Measurements from ENCODE around the gene AKIP1.
A peak's percentile ranks its signal among the peaks of the same experiment; 100 is the strongest.

The AKIP1 gene

DNA sequence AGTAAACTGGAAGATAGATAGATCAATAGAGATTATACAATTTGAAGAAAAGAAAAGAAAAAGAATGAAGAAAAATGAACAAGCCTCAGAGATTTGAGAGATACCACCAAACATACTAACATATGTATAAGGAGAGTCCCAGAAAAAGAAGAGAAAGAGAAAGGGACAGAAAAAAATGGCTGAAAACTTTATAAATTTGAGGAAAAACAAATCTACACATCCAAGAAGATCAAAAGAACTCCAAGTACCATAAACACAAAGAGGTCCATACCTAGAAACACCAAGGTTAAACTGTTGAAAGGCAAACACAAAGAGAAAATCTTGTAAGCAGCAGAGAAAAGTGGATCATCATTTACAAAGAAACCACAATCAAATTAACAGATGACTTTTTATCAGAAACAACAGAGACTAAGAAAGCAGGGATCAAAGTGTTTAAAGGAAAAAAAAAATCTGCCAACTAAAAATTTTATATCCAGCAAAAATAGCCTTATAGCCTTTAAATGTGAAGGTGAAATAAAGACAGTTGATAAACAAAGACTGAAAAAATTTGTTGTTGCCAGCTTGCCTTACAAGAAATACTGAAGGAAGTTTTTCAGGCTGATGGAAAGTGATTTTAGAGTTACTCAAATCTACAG, 11.8 kb upstream of the AKIP1 start:
- Mint-ChIP-seq H3K27ac (no peak overlapping the region), H3K4me1 (ENCODE audit: low read depth) (no peaks in the 10 kb centered on the region), H3K36me3 (ENCODE audit: low read depth) (peaks cover 9% of the 10 kb centered on the region), H3K9me3 (peaks cover 20% of the 10 kb centered on the region), H3K27me3 (peaks cover 4% of the 10 kb centered on the region), H3K4me3 (no peak overlapping the region)
- no peak for DNase-seq

- Mint-ChIP-seq H3K27me3 (peaks cover 10% of the 10 kb centered on the region), H3K9me3 (peaks cover 5% of the 10 kb centered on the region), H3K4me1 (ENCODE audit: low read depth) (peaks cover 34% of the 10 kb centered on the region), H3K27ac (no peak overlapping the region), H3K4me3 (no peak overlapping the region), H3K36me3 (ENCODE audit: low read depth) (peaks cover 2% of the 10 kb centered on the region)
- DNase-seq = no peak
Observed at GRCh38 chr11:8905528-8906165, 5.3 kb upstream of the AKIP1 start.

GRCh38 chr11:8907116-8907515, 3.9 kb upstream of the AKIP1 start:
- no peak overlapping the region for H3K4me3 Mint-ChIP-seq
- peaks cover 4% of the 10 kb centered on the region for H3K36me3 Mint-ChIP-seq (ENCODE audit: low read depth)
- peaks cover 35% of the 10 kb centered on the region for H3K4me1 Mint-ChIP-seq (ENCODE audit: low read depth)
- H3K27ac Mint-ChIP-seq = peak overlapping the region; percentile 20
- H3K9me3 Mint-ChIP-seq = no peaks in the 10 kb centered on the region
- no peak for DNase-seq
- peaks cover 6% of the 10 kb centered on the region for H3K27me3 Mint-ChIP-seq

DNA sequence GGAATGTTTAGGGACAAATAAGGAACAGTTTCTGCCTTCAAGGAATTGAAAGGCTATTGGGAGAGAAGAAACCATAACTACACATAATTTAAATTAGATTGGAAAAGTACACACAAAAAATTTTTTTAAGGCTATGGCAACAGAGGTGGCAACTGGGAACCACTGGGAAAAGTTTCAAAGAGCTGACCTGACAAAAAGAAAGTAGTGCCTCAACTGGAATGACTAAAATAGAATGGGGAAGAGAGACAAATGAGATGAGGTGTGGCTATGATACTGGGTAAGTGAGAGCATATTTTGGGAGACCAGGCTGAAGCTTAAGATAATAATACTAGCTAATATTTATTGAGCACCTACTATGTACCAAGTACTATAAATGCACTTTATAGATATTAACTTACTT, 2.9 kb upstream of the AKIP1 start:
- no peak for DNase-seq
- H3K36me3 Mint-ChIP-seq (ENCODE audit: low read depth) = peaks cover 7% of the 10 kb centered on the region
- peaks cover 40% of the 10 kb centered on the region for H3K4me1 Mint-ChIP-seq (ENCODE audit: low read depth)
- H3K4me3 Mint-ChIP-seq = no peak overlapping the region
- H3K9me3 Mint-ChIP-seq = no peaks in the 10 kb centered on the region
- peaks cover 6% of the 10 kb centered on the region for H3K27me3 Mint-ChIP-seq
- H3K27ac Mint-ChIP-seq = no peak overlapping the region

DNA sequence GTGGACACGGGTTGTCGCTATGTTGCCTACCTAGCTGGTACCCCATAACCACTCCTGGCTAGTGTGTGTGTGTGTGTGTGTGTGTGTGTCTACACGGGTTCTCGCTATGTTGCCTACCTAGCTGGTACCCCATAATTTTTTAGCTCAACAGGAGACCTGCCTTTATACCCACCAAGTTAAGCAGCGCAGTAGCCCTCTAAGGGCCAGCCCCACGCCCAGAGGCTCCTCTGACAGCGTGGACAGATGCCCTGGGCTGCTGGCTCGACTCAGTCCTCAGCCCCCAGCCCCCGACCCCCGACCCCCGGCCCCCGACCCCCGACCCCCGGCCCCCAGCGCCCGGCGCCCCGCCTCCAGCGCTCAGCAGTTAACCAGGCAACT, 351 bp upstream of the AKIP1 start:
- Mint-ChIP-seq H3K36me3 (ENCODE audit: low read depth) (peaks cover 27% of the 10 kb centered on the region), H3K27me3 (peaks cover 6% of the 10 kb centered on the region), H3K27ac (peak overlapping the region; percentile 40), H3K4me3 (peak overlapping the region; percentile 73), H3K4me1 (ENCODE audit: low read depth) (peaks cover 55% of the 10 kb centered on the region), H3K9me3 (no peaks in the 10 kb centered on the region)
- DNase-seq = no peak

GRCh38 chr11:8913961-8914660, 3.1 kb downstream of the AKIP1 start:
- H3K27me3 Mint-ChIP-seq = peaks cover 6% of the 10 kb centered on the region
- H3K27ac Mint-ChIP-seq = peak overlapping the region; percentile 83
- peaks cover 59% of the 10 kb centered on the region for H3K36me3 Mint-ChIP-seq (ENCODE audit: low read depth)
- peak overlapping the region; percentile 62 for H3K4me3 Mint-ChIP-seq
- DNase-seq = peak; percentile 59
- peaks cover 37% of the 10 kb centered on the region for H3K4me1 Mint-ChIP-seq (ENCODE audit: low read depth)
- H3K9me3 Mint-ChIP-seq = no peaks in the 10 kb centered on the region

DNA sequence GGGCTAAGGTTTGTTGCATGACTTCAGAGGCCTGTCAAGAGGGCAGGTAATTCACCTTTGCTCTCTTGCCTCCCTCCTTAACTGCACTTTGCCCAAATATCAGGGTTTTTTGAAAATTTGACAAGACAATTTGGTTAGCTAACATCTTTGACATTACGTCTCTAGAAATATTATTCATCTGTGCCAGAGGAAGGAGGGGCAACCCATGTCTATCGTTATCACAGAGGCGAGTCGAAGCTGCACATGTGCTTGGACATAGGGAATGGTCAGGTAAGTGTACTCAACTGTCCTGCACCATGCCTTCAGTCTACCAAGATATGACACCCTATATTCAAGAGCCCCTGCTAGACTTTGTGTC, 3.7 kb downstream of the AKIP1 start:
- Mint-ChIP-seq H3K4me1 (ENCODE audit: low read depth) (peaks cover 35% of the 10 kb centered on the region), H3K36me3 (ENCODE audit: low read depth) (peaks cover 64% of the 10 kb centered on the region), H3K9me3 (no peaks in the 10 kb centered on the region), H3K4me3 (no peak overlapping the region), H3K27me3 (peaks cover 6% of the 10 kb centered on the region), H3K27ac (peak overlapping the region; percentile 83)
- no peak for DNase-seq

GRCh38 chr11:8917157-8917825, 6.3 kb downstream of the AKIP1 start:
- Mint-ChIP-seq H3K36me3 (ENCODE audit: low read depth) (peaks cover 85% of the 10 kb centered on the region), H3K4me3 (no peak overlapping the region), H3K27ac (no peak overlapping the region), H3K9me3 (no peaks in the 10 kb centered on the region), H3K4me1 (ENCODE audit: low read depth) (peaks cover 23% of the 10 kb centered on the region), H3K27me3 (no peaks in the 10 kb centered on the region)
- DNase-seq = no peak

DNA sequence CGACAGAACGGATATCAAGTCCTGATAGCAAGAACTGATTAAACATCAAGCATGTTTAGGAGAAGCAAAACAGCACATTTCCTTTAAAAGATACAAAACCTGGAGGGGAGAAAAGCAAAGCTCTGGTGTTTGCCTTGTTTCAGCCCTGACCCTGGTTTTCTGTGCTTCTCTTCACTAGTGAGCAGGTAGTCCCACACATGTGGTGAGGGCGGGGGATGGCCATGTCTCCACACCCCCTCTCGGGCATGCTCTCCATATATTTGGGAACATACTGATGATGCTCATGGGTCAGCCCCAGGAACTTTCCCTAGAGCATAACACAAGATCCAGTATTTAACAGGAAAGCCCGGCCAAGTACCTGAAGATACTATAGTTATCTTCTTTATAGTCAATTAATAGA, 11.7 kb downstream of the AKIP1 start:
- DNase-seq = no peak
- Mint-ChIP-seq H3K4me3 (no peak overlapping the region), H3K9me3 (no peaks in the 10 kb centered on the region), H3K4me1 (ENCODE audit: low read depth) (no peaks in the 10 kb centered on the region), H3K27me3 (no peaks in the 10 kb centered on the region), H3K27ac (no peak overlapping the region), H3K36me3 (ENCODE audit: low read depth) (peaks cover 66% of the 10 kb centered on the region)

DNA sequence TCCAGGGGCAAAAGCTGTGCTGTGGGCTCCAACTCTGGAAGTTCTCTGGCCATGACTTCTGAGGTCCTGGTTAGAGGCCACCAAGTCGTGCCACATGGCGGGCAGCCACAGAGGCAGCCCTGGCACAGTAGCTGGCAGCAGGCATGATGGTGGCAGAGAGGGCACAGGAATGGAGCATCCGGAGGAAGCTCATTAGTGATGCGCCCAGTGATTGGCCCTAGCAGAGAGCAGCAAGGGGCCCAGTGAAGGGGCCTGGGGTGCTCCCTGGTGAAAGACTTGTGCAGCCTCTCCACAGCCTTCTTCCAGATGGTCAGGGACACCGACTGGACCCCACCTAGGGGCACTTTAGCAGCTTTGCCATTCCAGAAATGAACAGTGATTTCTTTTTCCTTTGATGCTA, 14.7 kb downstream of the AKIP1 start:
- Mint-ChIP-seq H3K9me3 (no peaks in the 10 kb centered on the region), H3K27ac (no peak overlapping the region), H3K4me3 (no peak overlapping the region), H3K27me3 (no peaks in the 10 kb centered on the region), H3K4me1 (ENCODE audit: low read depth) (no peaks in the 10 kb centered on the region), H3K36me3 (ENCODE audit: low read depth) (peaks cover 36% of the 10 kb centered on the region)
- DNase-seq = no peak

DNA sequence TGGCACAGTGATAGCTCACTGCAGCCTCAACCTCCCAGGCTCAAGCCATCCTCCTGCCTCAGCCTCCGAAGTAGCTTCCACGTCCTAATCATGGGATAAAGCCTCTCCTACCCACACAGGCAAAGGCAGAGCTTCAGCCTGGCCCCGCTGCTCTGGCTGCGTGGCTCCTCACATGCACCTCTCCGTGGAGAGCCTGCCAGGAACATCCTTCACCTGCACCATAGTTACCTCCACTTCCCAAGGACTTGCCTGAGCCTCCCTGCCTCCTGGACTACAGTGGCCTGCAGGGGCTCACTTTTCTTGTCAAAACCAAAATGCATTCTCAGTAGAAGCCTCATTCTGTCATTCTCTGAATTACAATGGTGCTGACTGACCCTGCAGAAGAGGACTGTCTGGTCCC, 15.2 kb downstream of the AKIP1 start:
- Mint-ChIP-seq H3K36me3 (ENCODE audit: low read depth) (peaks cover 31% of the 10 kb centered on the region), H3K4me1 (ENCODE audit: low read depth) (no peaks in the 10 kb centered on the region)

GRCh38 chr11:8927233-8927632, 16.2 kb downstream of the AKIP1 start:
- no peaks in the 10 kb centered on the region for H3K4me1 Mint-ChIP-seq (ENCODE audit: low read depth)
- no peak overlapping the region for H3K27ac Mint-ChIP-seq
- H3K27me3 Mint-ChIP-seq = no peaks in the 10 kb centered on the region

More for the DNA sequence above, 15.2 kb downstream of the AKIP1 start:
- H3K4me3 Mint-ChIP-seq = no peak overlapping the region
- no peak overlapping the region for H3K27ac Mint-ChIP-seq
- no peaks in the 10 kb centered on the region for H3K9me3 Mint-ChIP-seq
- H3K27me3 Mint-ChIP-seq = no peaks in the 10 kb centered on the region
- no peak for DNase-seq

GRCh38 chr11:8928205-8928604, 17.2 kb downstream of the AKIP1 start:
- H3K4me3 Mint-ChIP-seq = no peak overlapping the region
- no peak overlapping the region for H3K27ac Mint-ChIP-seq
- no peak for DNase-seq
- H3K27me3 Mint-ChIP-seq = no peaks in the 10 kb centered on the region
- no peaks in the 10 kb centered on the region for H3K4me1 Mint-ChIP-seq (ENCODE audit: low read depth)
- no peaks in the 10 kb centered on the region for H3K9me3 Mint-ChIP-seq
- peaks cover 12% of the 10 kb centered on the region for H3K36me3 Mint-ChIP-seq (ENCODE audit: low read depth)

More at GRCh38 chr11:8927233-8927632, 16.2 kb downstream of the AKIP1 start:
- no peak overlapping the region for H3K4me3 Mint-ChIP-seq
- DNase-seq = no peak
- peaks cover 21% of the 10 kb centered on the region for H3K36me3 Mint-ChIP-seq (ENCODE audit: low read depth)
- H3K9me3 Mint-ChIP-seq = no peaks in the 10 kb centered on the region

DNA sequence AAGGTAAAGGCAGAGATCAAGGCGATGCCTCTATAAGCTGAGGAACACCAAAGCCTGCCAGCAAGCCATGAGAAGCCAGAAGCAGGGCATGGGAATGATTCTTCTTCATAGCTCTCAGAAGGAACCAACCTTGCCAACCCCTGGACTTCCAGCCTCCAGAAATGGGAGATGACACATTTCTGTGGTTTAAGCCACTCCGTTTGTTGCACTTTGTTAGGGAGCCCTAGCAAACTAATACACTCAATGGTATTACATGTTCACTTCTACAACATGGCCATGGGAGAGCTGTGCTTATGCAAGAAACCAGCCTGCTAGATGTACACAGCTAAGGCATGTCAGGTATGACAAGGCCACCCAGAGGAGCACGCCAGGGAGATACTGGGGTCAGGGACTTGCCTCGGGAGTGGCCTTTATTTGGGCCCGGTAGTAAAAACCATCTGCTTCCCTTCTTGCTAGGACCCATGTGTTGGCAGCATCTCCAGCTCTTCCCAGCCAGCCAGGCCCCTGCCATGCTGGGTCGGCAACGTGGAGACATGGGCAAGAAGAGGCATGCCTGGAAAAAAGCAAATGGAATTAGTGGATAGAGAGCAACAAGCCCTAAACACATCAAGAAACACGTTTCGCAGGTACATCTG, 18.1 kb downstream of the AKIP1 start:
- Mint-ChIP-seq H3K4me1 (ENCODE audit: low read depth) (no peaks in the 10 kb centered on the region), H3K9me3 (no peaks in the 10 kb centered on the region), H3K36me3 (ENCODE audit: low read depth) (peaks cover 9% of the 10 kb centered on the region), H3K4me3 (no peak overlapping the region), H3K27ac (no peak overlapping the region), H3K27me3 (no peaks in the 10 kb centered on the region)
- no peak for DNase-seq
